Activated CD4-positive, alpha-beta T cell treated with anti-CD3 and anti-CD28 coated beads, Interleukin-2, amount 50 U/mL, for 48 hours (primary cell): ENCODE data around the gene CDKN2D.
A peak's percentile ranks its signal among the peaks of the same experiment; 100 is the strongest.
"Not testable (repeated sequence)": the region's sequence is repeated elsewhere in the genome, so short reads cannot be mapped to it uniquely, and the experiment has no call there.

Experiments used
- DNase-seq, 2 experiments: peaks; one replicate each; pipeline ENCODE4 v3.0.0-alpha.2; 2020

CDKN2D gene

DNA sequence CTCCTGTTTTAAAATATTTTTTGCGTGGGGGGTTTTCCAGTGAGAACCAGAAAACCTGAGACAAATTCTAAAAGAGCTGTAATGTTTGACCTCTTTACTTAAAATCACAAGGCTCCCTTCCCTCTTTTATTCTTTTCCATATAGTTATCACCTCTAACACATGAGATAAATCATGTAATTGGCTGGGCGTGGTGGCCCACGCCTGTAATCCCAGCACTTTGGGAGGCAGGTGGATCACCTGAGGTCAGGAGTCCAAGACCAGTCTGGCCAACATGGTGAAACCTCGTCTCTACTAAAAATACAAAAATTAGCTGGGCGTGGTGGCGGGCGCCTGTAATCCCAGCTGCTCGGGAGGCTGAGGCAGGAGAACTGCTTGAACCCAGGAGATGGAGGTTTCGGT lies 17.8 kb downstream of the CDKN2D start:
- not testable (repeated sequence) for DNase-seq

- no peak for DNase-seq
These were observed 18.4 kb downstream of the CDKN2D start for GRCh38 chr19:10550336-10550735.

- DNase-seq: no peak
These were observed 19.0 kb downstream of the CDKN2D start for GRCh38 chr19:10549733-10550132.

- no peak for DNase-seq
These were observed 20.0 kb downstream of the CDKN2D start for GRCh38 chr19:10548746-10549276.

GRCh38 chr19:10546817-10547216 lies 22.0 kb downstream of the CDKN2D start:
- no peak for DNase-seq

- peak in 1 of 2 experiments; percentile 21 for DNase-seq
These were observed 24.0 kb downstream of the CDKN2D start for GRCh38 chr19:10544753-10545251.

DNA sequence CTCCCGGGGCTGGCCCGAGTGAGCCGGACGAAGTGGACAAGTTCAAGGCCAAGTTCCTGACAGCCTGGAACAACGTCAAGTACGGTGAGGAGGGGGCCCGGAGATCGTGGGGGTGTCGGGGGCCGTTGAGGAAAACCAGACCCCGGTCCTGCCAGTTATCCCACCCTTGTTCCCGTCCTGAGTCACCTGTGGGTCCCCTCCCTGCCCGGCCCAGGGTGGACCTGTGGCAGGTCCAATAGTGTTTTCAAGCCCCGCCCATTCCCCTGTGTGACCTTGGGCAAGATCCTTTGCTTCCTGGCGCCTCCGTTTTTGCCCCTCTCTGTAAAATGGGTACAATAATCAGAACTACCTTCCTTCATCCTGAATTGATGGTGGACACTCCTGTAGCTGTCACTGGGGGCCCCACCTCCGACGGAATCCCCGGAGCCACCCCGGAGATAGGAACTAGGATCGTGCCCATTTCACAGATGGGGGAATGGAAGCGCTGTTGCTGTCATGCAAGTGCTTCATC lies 24.5 kb downstream of the CDKN2D start:
- peak; percentile 31 to 36 for DNase-seq

DNA sequence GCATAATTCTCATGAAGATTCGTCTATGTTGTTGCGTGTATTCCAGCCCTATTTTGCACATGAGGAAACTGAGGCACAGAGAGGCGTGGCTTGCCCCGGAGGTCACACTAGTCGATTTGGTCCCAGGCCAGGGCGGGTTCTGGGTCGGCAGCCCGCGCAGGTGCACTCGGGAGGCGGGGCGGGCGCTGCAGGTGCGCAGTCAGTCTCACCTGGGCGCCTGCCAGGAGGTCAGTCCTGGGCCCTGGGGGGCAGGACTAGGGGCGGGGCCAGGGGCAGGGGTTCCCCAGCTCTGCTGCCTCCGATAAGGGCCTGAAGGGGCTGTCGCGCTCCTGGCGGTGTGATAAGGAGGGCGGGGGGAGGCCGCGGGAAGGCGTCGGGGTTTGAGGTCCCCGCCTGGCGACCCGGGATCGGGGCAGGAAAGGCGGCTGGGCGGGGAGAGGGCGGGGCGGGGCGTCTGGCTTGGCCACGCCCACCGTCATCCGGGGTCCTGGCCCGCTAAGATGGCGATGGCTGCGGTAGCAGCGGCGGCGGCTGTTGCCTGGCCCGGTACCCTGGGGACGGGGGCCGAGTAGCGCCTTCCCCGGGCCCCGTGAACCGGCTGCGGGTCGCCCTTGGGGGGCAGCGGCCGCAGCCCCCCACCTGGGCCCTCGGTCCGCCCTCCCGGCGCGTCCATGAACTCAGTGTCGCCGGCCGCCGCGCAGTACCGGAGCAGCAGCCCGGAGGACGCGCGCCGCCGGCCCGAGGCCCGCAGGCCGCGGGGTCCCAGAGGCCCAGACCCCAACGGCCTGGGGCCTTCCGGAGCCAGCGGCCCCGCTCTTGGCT lies 25.1 kb downstream of the CDKN2D start, which contains the start of gene ATG4D:
Gene ATG4D (plus strand): TSS at position 485 of the 822 bp plus-strand sequence. CDS start 187 bp downstream, at position 672.
- DNase-seq: peak; percentile 79 to 81

- DNase-seq: no peak
These were observed 25.7 kb downstream of the CDKN2D start for GRCh38 chr19:10543059-10543419.

DNA sequence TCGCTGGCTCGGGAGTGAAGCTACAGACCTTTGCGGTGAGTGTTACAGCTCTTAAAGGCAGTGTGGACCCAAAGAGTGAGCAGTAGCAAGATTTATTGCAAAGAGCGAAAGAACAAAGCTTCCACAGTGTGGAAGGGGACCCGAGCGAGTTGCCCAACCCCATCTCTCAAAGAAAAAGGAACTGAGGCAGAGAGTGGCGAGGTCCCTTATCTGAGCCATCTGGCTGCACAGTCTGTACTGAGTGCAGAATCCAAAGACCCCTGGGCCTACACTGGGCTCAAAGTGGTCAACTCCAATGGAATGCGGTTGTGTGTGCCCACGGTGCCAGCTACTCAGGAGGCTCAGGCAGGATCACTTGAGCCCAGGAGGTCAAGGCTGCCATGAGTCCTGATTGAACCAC lies 29.8 kb downstream of the CDKN2D start:
- DNase-seq: not testable (repeated sequence)

DNA sequence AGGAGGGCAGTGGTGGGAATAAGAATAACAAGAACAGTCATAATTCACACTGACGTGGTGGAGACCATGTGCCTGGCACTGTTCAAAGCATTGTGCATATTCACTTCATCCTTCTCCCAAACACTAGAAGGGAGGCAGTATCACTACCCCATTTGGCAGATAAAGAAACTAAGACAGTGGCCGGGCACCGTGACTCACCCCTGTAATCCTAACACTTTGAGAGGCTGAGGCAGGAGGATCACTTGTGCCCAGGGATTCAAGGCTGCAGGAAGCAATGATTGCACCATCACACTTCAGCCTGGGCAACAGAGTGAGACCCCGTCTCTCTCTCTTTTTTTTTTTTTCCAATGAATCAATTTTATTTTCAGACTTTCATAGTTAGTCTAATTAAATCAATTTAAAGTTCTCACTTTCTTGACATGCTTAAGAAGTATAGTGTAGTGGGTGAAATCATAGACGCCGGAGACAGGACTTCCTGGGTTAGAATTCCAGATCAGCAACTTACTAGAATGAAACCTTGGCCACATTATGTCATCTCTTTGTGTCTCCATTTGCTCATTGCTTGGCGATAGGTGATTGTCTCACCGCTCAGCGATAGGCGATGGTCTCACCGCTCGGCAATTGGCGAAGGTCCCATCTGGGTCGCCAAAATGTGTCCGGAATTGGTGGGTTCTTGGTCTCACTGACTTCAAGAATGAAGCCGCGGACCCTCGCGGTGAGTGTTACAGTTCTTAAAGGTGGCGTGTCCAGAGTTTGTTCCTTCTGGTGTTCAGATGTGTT lies 30.4 kb downstream of the CDKN2D start:
- no peak for DNase-seq

DNA sequence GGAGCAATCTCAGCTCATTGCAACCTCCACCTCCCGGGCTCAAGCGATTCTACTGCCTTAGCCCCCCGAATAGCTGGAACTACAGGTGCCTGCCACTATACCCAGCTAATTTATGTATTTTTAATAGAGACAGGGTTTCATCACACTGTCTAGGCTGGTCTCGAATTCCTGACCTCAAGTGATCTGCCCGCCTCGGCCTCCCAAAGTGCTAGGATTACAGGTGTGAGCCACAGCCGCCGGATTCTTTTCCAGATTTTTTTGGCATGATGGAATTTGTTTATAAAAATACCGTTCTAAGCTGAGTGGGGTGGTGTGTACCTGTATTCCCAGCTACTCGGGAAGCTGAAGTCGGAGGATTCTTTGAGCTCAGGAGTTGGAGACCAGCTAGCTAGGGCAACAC lies 31.1 kb downstream of the CDKN2D start:
- DNase-seq: no peak

GRCh38 chr19:10535613-10536012 lies 33.2 kb downstream of the CDKN2D start:
- DNase-seq: no peak

GRCh38 chr19:10533646-10534386 lies 35.0 kb downstream of the CDKN2D start:
- DNase-seq: no peak

DNA sequence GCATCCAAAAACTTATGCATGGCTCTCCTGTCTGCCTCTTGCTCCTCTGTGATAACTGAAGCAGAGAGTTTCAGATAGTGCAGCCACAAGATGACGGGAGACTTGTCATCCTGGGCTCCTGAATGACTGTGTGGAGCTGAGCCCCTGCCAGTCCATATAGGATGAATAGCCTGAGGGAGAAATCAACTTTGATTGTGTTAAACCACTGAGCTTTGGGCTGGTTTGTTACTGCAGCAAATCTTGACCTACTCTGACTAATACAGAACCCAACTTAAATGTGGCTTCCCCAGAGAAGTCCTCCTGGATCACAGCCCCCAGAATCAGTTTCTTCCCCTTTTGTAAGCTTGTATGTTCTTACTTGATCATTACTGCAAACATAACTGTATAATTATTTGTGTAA lies 36.3 kb downstream of the CDKN2D start:
- DNase-seq: no peak

DNA sequence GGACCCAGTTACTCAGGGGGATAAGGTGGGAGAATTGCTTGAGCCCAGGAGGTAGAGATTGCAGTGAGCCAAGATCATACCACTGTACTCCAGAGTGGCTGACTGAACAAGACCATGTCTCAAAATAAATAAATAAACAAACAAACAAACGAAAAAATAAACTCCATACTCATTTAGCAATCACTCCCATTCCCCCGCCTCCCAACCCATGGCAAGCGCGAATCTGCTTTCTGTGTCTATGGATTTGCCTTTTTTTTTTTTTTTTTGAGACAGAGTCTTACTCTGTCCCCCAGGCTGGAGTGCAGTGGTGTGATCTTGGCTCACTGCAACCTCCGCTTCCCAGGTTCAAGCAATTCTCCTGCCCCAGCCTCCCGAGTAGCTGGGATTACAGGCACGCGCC lies 41.9 kb downstream of the CDKN2D start:
- DNase-seq: not testable (repeated sequence)

- DNase-seq: no peak
These were observed 43.1 kb downstream of the CDKN2D start for GRCh38 chr19:10525636-10526035.

GRCh38 chr19:10523135-10523636 lies 45.6 kb downstream of the CDKN2D start:
- no peak for DNase-seq

- no peak for DNase-seq
These were observed 47.2 kb downstream of the CDKN2D start for GRCh38 chr19:10521461-10522171.

GRCh38 chr19:10520652-10521318 lies 48.0 kb downstream of the CDKN2D start:
- no peak for DNase-seq

DNA sequence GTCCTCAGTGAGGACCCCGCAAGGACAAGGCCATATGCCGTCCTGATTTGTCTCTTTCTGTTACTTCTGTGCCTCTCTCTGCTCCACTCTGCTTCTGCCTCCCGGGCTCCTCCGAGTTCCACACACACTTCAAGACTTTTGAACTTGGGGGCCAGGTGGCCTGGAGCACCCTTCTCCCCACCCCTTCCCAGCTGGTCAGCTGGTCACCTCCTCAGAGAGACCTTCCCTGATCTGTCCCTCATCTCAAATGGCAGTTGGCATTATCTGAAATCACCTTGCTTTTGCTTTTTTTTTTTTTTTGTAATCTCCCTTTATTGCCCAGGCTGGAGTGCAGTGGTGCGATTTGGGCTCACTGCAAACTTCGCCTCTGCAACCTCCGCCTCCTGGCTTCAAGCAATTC lies 49.4 kb downstream of the CDKN2D start:
- no peak for DNase-seq
